22Rv1 (cell line): ENCODE results near the gene PPP3CA.

ENCODE experiments used
- ZFX ChIP-seq: fragments of 450-650 bp; IDR thresholded peaks from 2 replicates; pipeline ENCODE4 v1.6.1; 2017; ENCODE audit warnings: antibody characterized with exemption, borderline replicate concordance
- TF ChIP-seq, protein P1 (sequence below): fragments of 450-650 bp; IDR thresholded peaks from 2 replicates; pipeline ENCODE4 v1.5.1; 2017; ENCODE audit warnings: mild to moderate bottlenecking

DNA sequence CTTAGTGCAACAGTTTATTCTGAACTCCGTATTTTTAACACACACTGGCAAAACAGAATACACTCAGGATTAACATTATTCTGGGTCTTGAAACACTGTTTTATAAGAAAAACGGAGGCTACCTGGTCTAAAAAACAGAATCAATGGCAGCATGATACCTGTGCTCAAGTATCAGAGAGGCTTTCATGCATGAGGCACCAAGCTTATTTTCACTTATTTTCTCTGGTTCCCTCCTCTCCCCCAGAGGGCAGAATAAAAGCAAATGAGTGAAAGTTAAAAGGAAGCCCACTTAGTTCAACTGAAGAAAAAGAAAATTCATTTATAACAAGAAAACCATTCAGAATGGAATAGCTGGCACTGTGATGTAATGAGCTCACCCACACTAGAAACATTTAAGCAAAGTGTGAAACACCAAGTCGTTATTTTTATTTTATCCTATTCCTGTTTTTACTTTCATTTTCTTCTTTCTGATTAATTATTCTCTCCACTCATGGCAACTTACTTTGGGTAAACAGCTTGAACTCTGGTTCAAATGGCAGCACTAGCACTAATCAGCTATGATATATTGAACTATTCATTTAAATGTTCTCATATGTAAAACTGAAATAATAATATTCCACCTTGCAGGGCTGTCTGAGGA is 211.8 kb downstream of the PPP3CA start:
- TF ChIP-seq, protein P1, sequence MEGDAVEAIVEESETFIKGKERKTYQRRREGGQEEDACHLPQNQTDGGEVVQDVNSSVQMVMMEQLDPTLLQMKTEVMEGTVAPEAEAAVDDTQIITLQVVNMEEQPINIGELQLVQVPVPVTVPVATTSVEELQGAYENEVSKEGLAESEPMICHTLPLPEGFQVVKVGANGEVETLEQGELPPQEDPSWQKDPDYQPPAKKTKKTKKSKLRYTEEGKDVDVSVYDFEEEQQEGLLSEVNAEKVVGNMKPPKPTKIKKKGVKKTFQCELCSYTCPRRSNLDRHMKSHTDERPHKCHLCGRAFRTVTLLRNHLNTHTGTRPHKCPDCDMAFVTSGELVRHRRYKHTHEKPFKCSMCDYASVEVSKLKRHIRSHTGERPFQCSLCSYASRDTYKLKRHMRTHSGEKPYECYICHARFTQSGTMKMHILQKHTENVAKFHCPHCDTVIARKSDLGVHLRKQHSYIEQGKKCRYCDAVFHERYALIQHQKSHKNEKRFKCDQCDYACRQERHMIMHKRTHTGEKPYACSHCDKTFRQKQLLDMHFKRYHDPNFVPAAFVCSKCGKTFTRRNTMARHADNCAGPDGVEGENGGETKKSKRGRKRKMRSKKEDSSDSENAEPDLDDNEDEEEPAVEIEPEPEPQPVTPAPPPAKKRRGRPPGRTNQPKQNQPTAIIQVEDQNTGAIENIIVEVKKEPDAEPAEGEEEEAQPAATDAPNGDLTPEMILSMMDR = no peak
- no peak for TF ChIP-seq ZFX
